GM19372 (cell line): ENCODE measurements around the gene TMPRSS7.

ENCODE experiments used
- ATAC-seq: cut with Tn5 transposase; IDR thresholded peaks from one replicate; pipeline ENCODE4 v1.9.1; 2021; ENCODE audit warnings: mild to moderate bottlenecking, low read depth, moderate library complexity; ENCODE audit not compliant: unreplicated experiment

TMPRSS7 gene

GRCh38 chr3:112034436-112034835, at the start of gene TMPRSS7:
Gene TMPRSS7, plus strand, starts transcription at chr3:112034736. Its CDS starts 110 bp downstream, at chr3:112034846.
- no peak for ATAC-seq

- ATAC-seq: no peak
Measured at GRCh38 chr3:111986800-111987199, 47.7 kb upstream of the TMPRSS7 start.

GRCh38 chr3:111989061-111989678, 45.4 kb upstream of the TMPRSS7 start:
- ATAC-seq: peak; percentile 88

GRCh38 chr3:111993038-111993437, 41.5 kb upstream of the TMPRSS7 start:
- no peak for ATAC-seq

- ATAC-seq: no peak
Measured at GRCh38 chr3:111998636-111999483, 35.7 kb upstream of the TMPRSS7 start, which contains the start of gene TAGLN3. Gene TAGLN3, plus strand, starts transcription at chr3:111998922. Its CDS starts 501 bp downstream, at chr3:111999423.

GRCh38 chr3:111999484-112000324, 34.8 kb upstream of the TMPRSS7 start:
- no peak for ATAC-seq

- ATAC-seq: no peak
Measured at GRCh38 chr3:112000367-112000771, 34.2 kb upstream of the TMPRSS7 start.

- ATAC-seq: no peak
Measured at GRCh38 chr3:112000966-112001365, 33.6 kb upstream of the TMPRSS7 start.

- no peak for ATAC-seq
Measured at GRCh38 chr3:112001526-112001925, 33.0 kb upstream of the TMPRSS7 start.

- ATAC-seq: no peak
Measured at GRCh38 chr3:112002096-112002971, 32.2 kb upstream of the TMPRSS7 start.

GRCh38 chr3:112003321-112004080, 31.0 kb upstream of the TMPRSS7 start:
- no peak for ATAC-seq

- no peak for ATAC-seq
Measured at GRCh38 chr3:112004187-112004586, 30.3 kb upstream of the TMPRSS7 start.

GRCh38 chr3:112004669-112005068, 29.9 kb upstream of the TMPRSS7 start:
- no peak for ATAC-seq

- ATAC-seq: no peak
Measured at GRCh38 chr3:112005091-112005672, 29.4 kb upstream of the TMPRSS7 start.

GRCh38 chr3:112007633-112008032, 26.9 kb upstream of the TMPRSS7 start:
- no peak for ATAC-seq

GRCh38 chr3:112009670-112010069, 24.9 kb upstream of the TMPRSS7 start:
- ATAC-seq: no peak

GRCh38 chr3:112010636-112011035, 23.9 kb upstream of the TMPRSS7 start:
- ATAC-seq: no peak

- no peak for ATAC-seq
Measured at GRCh38 chr3:112011376-112011940, 23.1 kb upstream of the TMPRSS7 start.
